Activated naive CD8-positive, alpha-beta T cell treated with anti-CD3 and anti-CD28 coated beads, Interleukin-2, amount 50 U/mL, for 16 hours (primary cell): ENCODE data around the gene SGTA.

Experiments
- DNase-seq: peaks from one replicate; pipeline ENCODE4 v3.0.0-alpha.2; 2020; ENCODE audit warnings: low read depth, low spot score

The SGTA gene

GRCh38 chr19:2771786-2772674 is 11.0 kb downstream of the SGTA start:
- no peak for DNase-seq

GRCh38 chr19:2770055-2771013 is 12.7 kb downstream of the SGTA start:
- DNase-seq = no peak

GRCh38 chr19:2769218-2769617 is 13.9 kb downstream of the SGTA start:
- no peak for DNase-seq

GRCh38 chr19:2768365-2769132 is 14.5 kb downstream of the SGTA start:
- no peak for DNase-seq

GRCh38 chr19:2767688-2768087 is 15.4 kb downstream of the SGTA start:
- no peak for DNase-seq

- no peak for DNase-seq
These were observed 16.3 kb downstream of the SGTA start for GRCh38 chr19:2766594-2767372.

- no peak for DNase-seq
These were observed 17.7 kb downstream of the SGTA start for GRCh38 chr19:2765376-2765775.

GRCh38 chr19:2764945-2765344 is 18.1 kb downstream of the SGTA start:
- DNase-seq = no peak

- no peak for DNase-seq
These were observed 19.4 kb downstream of the SGTA start for GRCh38 chr19:2763687-2764086.

- no peak for DNase-seq
These were observed 20.1 kb downstream of the SGTA start for GRCh38 chr19:2762783-2763496.

GRCh38 chr19:2761876-2762782 is 20.9 kb downstream of the SGTA start:
- no peak for DNase-seq

GRCh38 chr19:2761309-2761677 is 21.8 kb downstream of the SGTA start:
- DNase-seq = no peak

- DNase-seq = no peak
These were observed 23.1 kb downstream of the SGTA start for GRCh38 chr19:2759965-2760364.

GRCh38 chr19:2759362-2759761 is 23.7 kb downstream of the SGTA start:
- DNase-seq = no peak

GRCh38 chr19:2758601-2759313 is 24.3 kb downstream of the SGTA start:
- no peak for DNase-seq

GRCh38 chr19:2756921-2757881 is 25.9 kb downstream of the SGTA start:
- no peak for DNase-seq

- no peak for DNase-seq
These were observed 26.6 kb downstream of the SGTA start for GRCh38 chr19:2756477-2756876.
